ENCODE measurements around the gene KIF26B.

Gene KIF26B

GRCh38 chr1:245133995-245134715 lies 20.6 kb upstream of the KIF26B start:
- no peak for DNase-seq

- DNase-seq: no peak
These were observed 12.5 kb upstream of the KIF26B start for GRCh38 chr1:245142171-245142798.

DNA sequence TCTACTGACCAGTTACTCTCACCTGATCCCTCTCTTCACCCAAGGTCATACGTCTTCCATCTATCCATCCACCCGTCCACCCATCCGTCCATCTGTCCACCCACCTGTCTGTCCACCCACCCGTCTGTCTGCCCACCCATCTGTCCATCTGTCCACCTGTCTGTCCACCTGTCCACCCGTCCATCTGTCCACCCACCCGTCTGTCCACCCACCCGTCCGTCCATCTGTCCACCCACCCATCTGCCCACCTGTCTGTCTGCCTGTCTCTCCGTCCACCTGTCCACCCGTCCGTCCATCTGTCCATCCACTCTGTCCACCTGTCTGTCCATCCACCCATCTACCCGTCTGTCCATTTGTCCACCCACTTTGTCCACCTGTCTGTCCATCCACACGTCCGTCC lies 11.8 kb upstream of the KIF26B start:
- no peak for DNase-seq

DNA sequence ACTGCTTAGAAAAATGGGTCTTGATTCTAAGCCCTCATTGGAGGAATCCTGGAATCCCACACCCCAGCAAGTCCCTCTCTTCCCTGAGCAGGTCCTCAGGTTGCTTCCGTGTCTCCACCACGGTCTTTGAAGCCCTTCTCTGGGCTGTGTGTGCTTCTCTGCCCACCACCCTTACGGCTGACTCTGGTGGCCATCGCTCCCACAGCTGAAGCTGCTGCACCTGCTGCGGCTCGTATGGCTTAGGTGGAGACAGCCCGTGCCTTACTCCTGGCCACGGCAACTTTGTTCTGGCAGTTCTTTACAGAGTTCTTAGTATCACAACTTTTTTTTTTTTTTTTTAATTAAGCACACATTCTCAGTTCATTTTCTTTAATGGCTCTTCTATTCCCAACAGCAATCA lies 10.9 kb upstream of the KIF26B start:
- no peak for DNase-seq

DNA sequence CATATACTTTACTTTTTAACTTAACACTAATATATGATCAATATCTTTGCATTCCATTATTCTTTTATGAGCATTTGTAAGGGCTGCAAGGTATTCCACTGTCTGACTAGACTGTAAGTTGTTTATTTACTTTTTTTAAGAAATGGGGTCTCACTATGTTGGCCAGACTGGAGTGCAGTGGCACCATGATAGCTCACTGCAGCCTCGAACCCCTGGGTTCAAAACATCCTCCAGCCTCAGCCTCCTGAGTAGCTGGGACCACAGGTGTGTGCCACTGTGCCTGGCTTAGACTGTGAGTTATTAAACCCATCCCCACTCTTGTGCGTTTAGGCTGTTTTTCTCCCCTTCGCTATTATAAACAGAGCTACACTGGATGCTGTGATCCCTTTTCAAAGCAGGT lies 6.7 kb upstream of the KIF26B start:
- no peak for DNase-seq

GRCh38 chr1:245148861-245149260 lies 5.9 kb upstream of the KIF26B start:
- no peak for DNase-seq

DNA sequence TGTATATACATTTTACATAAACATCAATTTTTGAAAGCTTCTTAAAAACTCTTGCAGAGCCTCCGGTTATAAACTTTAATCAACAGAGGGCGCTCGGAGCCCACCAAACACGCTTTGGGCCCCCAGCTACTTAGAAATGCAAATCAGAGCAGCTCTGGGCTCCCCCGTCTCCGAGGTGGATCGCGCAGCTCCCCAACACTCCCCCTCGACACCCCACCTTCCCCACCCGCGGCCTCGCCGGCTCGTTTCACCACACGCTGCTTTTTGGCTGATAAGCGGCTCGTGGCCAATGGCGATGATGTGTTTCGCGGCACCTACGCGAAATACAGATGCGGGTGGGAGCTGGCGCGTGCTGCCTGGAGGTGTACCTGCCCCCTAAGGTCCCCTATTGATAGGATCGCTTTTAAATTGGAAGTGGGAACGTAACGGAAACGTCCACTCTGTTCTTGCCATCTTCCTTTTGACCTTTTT lies 1.7 kb upstream of the KIF26B start:
- peak; percentile 54 for DNase-seq

- DNase-seq: no peak
These were observed 995 bp upstream of the KIF26B start for GRCh38 chr1:245153552-245154428.

DNA sequence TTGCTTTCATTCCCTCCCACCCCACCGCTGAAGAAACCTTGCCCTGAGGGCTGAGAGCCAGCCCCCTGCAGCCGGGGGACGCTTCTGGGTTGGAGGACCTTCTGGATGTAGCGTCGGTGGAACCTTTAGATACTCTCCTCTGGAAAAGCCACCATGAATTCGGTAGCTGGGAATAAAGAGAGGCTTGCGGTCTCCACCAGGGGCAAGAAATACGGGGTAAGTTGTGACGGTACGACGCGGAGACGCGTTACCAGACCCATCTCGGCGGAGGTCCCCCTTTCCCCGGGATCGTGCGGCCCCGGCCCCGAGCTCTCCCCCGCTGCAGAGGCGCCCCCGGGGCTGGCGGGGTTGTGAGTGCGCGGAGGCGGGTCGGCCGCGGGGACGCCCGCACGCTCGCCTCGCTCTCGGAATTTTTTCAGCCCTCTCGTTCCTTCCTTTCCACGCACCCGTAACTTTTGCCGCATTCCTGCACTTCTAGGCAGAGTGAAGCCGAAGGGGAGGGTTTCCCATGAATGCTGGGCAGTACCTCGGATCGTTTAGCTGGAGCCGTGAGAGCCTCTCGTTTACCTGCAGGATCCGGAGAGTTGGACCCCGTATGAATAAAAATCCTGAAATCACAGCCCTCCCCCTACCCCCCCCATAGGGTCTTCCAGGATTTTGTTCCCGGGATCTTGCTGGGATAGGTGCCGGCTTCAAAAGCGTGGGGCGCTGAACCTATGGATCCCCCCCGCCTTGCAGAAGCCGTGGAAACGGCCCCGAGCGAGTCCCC lies 671 bp downstream of the KIF26B start:
- no peak for DNase-seq

GRCh38 chr1:245156041-245156735 lies 1.4 kb downstream of the KIF26B start:
- peak; percentile 66 for DNase-seq

DNA sequence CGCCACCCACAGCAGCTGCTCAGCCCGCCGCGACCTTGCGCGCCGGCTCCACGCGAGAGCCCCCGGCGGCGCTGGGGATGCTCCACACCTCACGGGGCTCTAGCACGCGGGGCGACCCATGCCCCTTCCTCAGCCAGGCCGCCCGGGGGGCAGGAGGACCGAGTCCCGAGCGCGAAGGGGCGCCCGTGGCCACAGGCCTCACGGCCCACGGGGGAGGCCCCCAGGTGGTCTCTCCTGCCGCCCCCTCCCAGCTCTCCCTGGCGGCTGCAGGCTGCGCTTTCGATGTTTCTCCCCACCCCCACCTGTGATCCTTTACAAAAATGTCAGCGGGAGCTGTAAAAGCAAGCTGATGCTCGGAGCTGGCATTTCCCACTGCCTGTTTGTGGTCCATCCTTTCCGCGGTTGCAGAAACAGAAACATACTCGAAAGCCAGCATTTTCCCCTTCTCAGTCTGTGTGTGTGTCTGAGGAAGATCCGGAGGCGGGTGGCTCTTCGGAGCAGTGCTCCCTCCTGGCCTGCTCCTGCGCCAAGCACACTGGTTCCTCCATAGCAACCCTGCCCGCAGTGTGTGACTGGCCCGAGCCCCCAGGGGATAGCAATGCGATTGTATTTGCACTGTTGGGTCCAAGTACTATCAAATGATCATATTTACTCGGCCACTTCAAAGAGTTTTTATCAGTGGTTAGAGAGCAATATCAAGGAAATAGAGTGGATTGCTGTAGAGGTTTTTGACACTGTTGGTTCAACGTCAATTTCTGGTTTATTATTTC lies 2.1 kb downstream of the KIF26B start:
- DNase-seq: no peak

DNA sequence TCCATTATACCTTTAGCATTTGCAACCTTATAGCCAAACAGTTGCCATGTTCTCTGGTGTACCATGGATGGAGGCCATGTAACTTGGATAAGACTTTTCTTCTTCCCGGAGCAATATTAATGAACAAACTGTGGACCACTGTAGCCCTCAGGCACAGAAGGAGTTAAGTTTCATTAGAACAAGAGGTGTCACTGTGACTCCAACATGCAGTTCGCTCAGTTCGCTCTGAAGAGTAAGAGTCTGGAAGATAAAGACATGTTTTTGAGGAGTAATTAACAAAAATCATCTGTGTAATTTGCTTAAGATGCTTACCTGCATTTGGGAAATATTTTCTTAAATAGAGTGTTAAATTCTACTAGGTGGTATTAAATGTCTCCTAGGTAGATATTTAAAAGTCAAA lies 4.1 kb downstream of the KIF26B start:
- DNase-seq: no peak

- DNase-seq: no peak
These were observed 5.5 kb downstream of the KIF26B start for GRCh38 chr1:245160288-245160687.

DNA sequence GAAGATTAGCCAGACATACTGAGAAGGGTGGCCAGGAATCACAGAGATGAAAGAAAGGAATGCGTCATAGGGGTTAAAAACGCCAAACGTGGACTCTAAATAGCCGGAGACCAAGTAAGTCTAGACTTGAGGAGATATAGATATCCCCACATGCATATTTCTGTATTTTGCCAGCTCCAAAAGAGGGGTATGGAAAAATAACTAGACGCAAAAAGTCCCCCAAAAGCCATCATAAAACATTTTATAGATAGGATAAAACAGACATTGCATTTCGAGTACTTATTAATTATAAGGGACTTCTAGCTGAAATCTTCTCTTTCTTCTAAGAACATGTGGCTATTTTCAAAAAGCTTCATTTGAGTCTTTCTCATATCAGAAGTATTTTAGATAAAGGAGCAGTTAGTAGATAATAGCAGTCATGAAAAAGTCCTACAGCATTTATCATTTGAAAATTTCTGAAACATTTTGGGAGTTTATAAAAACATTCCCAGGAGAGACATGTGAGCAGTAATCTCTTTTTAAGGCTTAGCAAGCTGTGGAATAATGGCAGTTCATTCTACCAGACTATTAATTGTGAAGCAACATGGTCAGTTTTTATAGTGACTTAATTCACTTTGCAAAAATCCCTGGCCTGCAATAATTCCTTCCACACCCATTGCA lies 6.1 kb downstream of the KIF26B start:
- no peak for DNase-seq

DNA sequence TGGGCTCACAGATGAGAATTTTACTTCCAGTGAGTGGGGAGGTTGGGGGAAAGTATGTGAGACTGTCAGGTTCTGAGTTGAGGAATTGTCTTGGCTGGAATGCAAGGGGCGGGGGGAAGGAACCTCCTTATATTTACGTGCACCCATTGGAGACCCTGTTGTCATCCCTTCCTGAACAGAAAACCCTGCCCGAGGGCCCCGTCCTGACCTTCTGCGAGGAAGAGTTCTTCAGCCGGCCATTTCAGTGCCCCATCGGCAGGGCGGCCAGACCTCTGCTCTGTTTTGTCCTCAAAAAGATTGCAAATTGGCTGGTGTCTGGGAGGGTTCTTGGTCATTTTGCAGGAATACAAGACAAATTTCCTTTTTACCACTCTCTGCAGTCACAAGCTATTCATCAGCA lies 7.1 kb downstream of the KIF26B start:
- no peak for DNase-seq

DNA sequence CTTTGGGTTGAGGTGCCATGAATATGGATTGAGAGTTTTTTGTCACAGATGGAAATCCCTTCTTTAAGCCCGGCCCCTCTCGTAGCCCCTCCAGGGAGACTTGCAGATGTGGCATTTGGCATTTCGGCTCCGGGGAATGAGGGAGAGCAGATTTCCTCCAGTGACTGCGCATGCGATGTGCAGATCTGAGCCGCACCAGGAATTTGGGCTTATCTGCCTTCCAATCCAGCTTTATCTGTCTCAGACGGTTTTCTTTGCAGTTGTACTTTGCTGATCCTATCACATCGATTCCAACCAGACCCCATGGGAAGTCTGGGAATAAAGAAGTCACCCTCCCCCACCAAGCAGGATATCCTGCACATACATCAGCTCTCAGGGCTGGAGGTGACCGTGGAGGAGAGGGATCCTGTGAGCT lies 11.7 kb downstream of the KIF26B start:
- DNase-seq: no peak

GRCh38 chr1:245168086-245168485 lies 13.3 kb downstream of the KIF26B start:
- DNase-seq: no peak

- no peak for DNase-seq
These were observed 14.1 kb downstream of the KIF26B start for GRCh38 chr1:245168906-245169305.

GRCh38 chr1:245169376-245169775 lies 14.6 kb downstream of the KIF26B start:
- DNase-seq: no peak

DNA sequence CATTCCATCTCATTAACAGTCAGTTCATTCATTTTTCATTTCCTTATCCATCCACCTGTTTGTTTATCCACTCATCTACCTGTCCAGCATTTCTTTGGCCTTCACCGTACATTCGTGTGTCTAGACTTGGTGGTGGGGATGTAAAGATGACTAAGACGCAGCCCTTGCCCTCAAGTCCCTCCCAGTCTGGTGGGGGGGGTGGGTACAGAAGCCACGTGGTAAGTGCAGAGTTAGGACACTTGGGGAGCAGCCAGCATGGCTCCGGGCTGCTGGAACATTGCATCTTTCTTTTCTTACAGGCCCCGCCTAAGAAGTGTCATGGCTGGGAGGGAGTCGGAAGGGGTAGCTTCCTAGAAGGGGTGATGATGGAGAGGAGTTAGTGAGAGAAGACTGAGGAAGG lies 17.2 kb downstream of the KIF26B start:
- no peak for DNase-seq

- DNase-seq: no peak
These were observed 18.0 kb downstream of the KIF26B start for GRCh38 chr1:245172829-245173228.
